ENCODE data around the gene ELMO1. TPM values are rescaled to one million over a fixed set of nuclear protein-coding genes. Genes with fewer than 3 reads are reported as not detected.

The ELMO1 gene
- total and polyA plus RNA-seq, 2 experiments from 2014 or later = 6.5 to 24.9 TPM

GRCh38 chr7:37371755-37372154 is 76.9 kb downstream of the ELMO1 start:
- no peak for TF ChIP-seq NANOG (IDR thresholded peaks at IDR 0.05; ENCODE audit: borderline replicate concordance)
- TF ChIP-seq JUNB (IDR thresholded peaks at IDR 0.05; ENCODE audit: unreplicated experiment) = no peak
- TF ChIP-seq REST (IDR thresholded peaks at IDR 0.05; ENCODE audit: unreplicated experiment) = no peak
- Histone ChIP-seq H3K4me1 (ENCODE audit: insufficient read depth) (peaks cover 8% of the 10 kb centered on the region), H3K27ac (ENCODE audit: low read depth) (no peak overlapping the region), H3K36me3 (ENCODE audit: insufficient read depth) (peaks cover 1% of the 10 kb centered on the region; the same call in 1 of the 2 replicates), H3F3A (replicated peaks; ENCODE audit: low read depth) (no peaks in the 10 kb centered on the region), H3K79me2 (replicated peaks; ENCODE audit: insufficient read depth) (no peaks in the 10 kb centered on the region), H3K4me2 (no peak overlapping the region), H3K4me3 (no peak overlapping the region), H3K27me3 (ENCODE audit: insufficient read depth) (no peaks in the 10 kb centered on the region), H2AFZ (no peak overlapping the region), H4K20me1 (replicated peaks; ENCODE audit: insufficient read depth) (no peaks in the 10 kb centered on the region), H3K9me2 (ENCODE audit: insufficient read depth) (no peaks in the 10 kb centered on the region)
- DNase-seq (ENCODE audit: low spot score) (no peak), ATAC-seq (no peak)
- Mint-ChIP-seq H3K9me3 (peaks cover 16% of the 10 kb centered on the region), H3K4me1 (peaks cover 15% of the 10 kb centered on the region), H3K4me3 (no peak overlapping the region), H3K36me3 (ENCODE audit: low read depth) (peaks cover 18% of the 10 kb centered on the region), H3K27me3 (ENCODE audit: insufficient read depth, low read depth, poor library complexity) (peaks cover 3% of the 10 kb centered on the region), H3K27ac (no peak overlapping the region)

- Mint-ChIP-seq H3K27ac (no peak overlapping the region), H3K9me3 (no peaks in the 10 kb centered on the region; the same call in 2 of the 3 replicates), H3K4me3 (no peak overlapping the region), H3K27me3 (ENCODE audit: insufficient read depth, low read depth, poor library complexity) (no peaks in the 10 kb centered on the region), H3K36me3 (ENCODE audit: low read depth) (no peaks in the 10 kb centered on the region), H3K4me1 (peaks cover 15% of the 10 kb centered on the region)
- Histone ChIP-seq H2AFZ (no peak overlapping the region), H3K36me3 (ENCODE audit: insufficient read depth) (no peaks in the 10 kb centered on the region), H3K4me3 (no peak overlapping the region), H3K79me2 (replicated peaks; ENCODE audit: insufficient read depth) (no peaks in the 10 kb centered on the region), H4K20me1 (replicated peaks; ENCODE audit: insufficient read depth) (no peaks in the 10 kb centered on the region), H3K27ac (ENCODE audit: low read depth) (no peak overlapping the region), H3K4me1 (ENCODE audit: insufficient read depth) (peaks cover 8% of the 10 kb centered on the region), H3K9me2 (ENCODE audit: insufficient read depth) (no peaks in the 10 kb centered on the region), H3K27me3 (ENCODE audit: insufficient read depth) (no peaks in the 10 kb centered on the region), H3K4me2 (no peak overlapping the region), H3F3A (replicated peaks; ENCODE audit: low read depth) (no peaks in the 10 kb centered on the region)
- DNase-seq (ENCODE audit: low spot score) = no peak
- no peak for ATAC-seq
- TF ChIP-seq STAT1 (IDR thresholded peaks at IDR 0.05; ENCODE audit: unreplicated experiment) (no peak), EZH2 (IDR thresholded peaks at IDR 0.05; ENCODE audit: low read depth, unreplicated experiment) (no peak), ZNF462 (CRISPR knock-in tag; IDR thresholded peaks at IDR 0.05) (no peak), ZNF114 (CRISPR knock-in tag; IDR thresholded peaks at IDR 0.05) (no peak), POLR2AphosphoS5 (IDR thresholded peaks at IDR 0.05; ENCODE audit: low read depth) (no peak), ETS1 (IDR thresholded peaks at IDR 0.05) (no peak), NANOG (IDR thresholded peaks at IDR 0.05; ENCODE audit: borderline replicate concordance) (no peak)
Observed at GRCh38 chr7:37369906-37370305, 78.8 kb downstream of the ELMO1 start.

Data from GM23338 (cell line).